ENCODE data around the gene CCND3. TPM values are rescaled to one million over a fixed set of nuclear protein-coding genes. Genes with fewer than 3 reads are reported as not detected.

CCND3 gene
- total and polyA plus RNA-seq, 2 of the 8 experiments (the other 6 are each of a cell fraction or from before 2014, with no cell fraction given): 30.6 to 32.9 TPM

DNA sequence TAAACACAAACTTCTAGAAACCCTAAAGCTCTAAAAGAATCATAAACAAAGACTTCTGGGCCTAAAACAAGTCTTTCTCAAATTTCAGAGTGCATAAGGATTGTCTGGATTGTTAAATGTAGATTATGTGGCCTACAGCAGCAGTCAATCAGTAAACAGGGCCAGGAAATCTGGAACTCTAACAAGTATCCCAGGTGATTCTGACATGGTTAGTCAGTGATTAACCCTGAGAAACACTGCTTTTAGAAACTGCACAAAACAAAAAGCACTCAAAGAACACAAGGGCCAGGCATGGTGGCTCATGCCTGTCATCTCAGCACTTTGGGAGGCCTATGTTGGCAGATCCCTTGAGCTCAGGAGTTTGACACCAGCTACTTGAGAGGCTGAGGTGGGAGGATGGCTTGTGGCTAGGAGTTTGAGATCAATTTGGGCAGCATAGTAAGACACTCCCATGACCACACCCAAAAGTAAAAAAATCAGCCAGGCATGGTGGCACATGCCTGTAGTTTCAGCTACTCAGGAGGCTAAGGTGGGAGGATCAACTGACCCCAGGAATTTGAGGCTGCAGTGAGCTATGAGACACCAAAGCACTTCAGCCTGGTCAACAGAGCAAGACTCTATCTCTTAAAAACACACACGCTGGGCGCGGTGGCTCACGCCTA is 26.6 kb downstream of the CCND3 start:
- 92% methylated on average over 4 of the region's 4 CpGs; no CpG with 5 or more reads in 1 of the 2 experiments for WGBS, 2 experiments (ENCODE audit: extremely low coverage in 1 of 2, insufficient coverage in 1 of 2, insufficient read length in 1 of 2, insufficient replicate concordance in 2 of 2, low coverage in 1 of 2, low lambda C conversion rate in 2 of 2, missing lambda C conversion rate in 1 of 2)
- Histone ChIP-seq H2BK120ac (replicated peaks; ENCODE audit: low read depth, low read length) (no peak overlapping the region), H3K4me2 (ENCODE audit: insufficient read depth in 1 of 2, low read depth in 2 of 2, low read length in 2 of 2) (no peak overlapping the region), H3K79me2 (ENCODE audit: control insufficient read depth in 1 of 2, insufficient read depth in 2 of 2, low read length in 2 of 2) (peaks cover 3 to 21% of the 10 kb centered on the region in 2 experiments; a peak in 3 of 4 replicates), H2BK15ac (ENCODE audit: low read length) (no peak overlapping the region), H3K56ac (replicated peaks; ENCODE audit: insufficient read length, low read depth, low read length) (no peak overlapping the region), H2AK5ac (ENCODE audit: low read depth, low read length) (no peak overlapping the region), H2BK20ac (ENCODE audit: low read length) (no peak overlapping the region), H2BK5ac (ENCODE audit: low read depth, low read length) (no peak overlapping the region), H3K9ac (replicated peaks in 1 of 4; ENCODE audit: extremely low read depth in 1 of 4, low read depth in 3 of 4, low read length in 3 of 4) (no peak overlapping the region), H3K9me3 (ENCODE audit: insufficient read depth in 2 of 2, low read depth in 1 of 2, low read length in 1 of 2) (no peaks in the 10 kb centered on the region), H3K79me1 (ENCODE audit: low read depth, low read length) (peaks cover 9% of the 10 kb centered on the region), H3K14ac (ENCODE audit: insufficient read length) (no peak overlapping the region), H3K4ac (replicated peaks; ENCODE audit: insufficient read length, low read depth, low read length) (no peak overlapping the region), H3K27me3 (replicated peaks in 1 of 4; ENCODE audit: control insufficient read depth in 3 of 4, extremely low read depth in 1 of 4, insufficient read depth in 3 of 4, low read length in 3 of 4) (no peaks in the 10 kb centered on the region), H4K91ac (replicated peaks; ENCODE audit: insufficient read length, low read length) (no peak overlapping the region), H3K27ac (ENCODE audit: low read depth, low read length) (no peak overlapping the region), H4K20me1 (replicated peaks in 1 of 2; ENCODE audit: control insufficient read depth in 1 of 2, insufficient read depth in 2 of 2, low read length in 2 of 2) (peaks cover 0 to 3% of the 10 kb centered on the region in 2 experiments), H3K23ac (ENCODE audit: insufficient read length) (no peak overlapping the region), H4K5ac (ENCODE audit: insufficient read length, low read depth, low read length) (no peak overlapping the region), H3K23me2 (ENCODE audit: low read depth, low read length) (no peaks in the 10 kb centered on the region), H4K8ac (ENCODE audit: extremely low read depth, insufficient read depth, low read length) (no peak overlapping the region), H2AFZ (ENCODE audit: low read length) (no peak overlapping the region), H3K36me3 (ENCODE audit: control insufficient read depth in 2 of 4, insufficient read depth in 4 of 4, low read length in 3 of 4) (peaks cover 2 to 15% (median 8%) of the 10 kb centered on the region in 4 experiments; a peak in 7 of 8 replicates), H3K4me1 (replicated peaks in 1 of 4; ENCODE audit: control insufficient read depth in 3 of 4, insufficient read depth in 4 of 4, low read length in 3 of 4) (peaks cover 0 to 3% (median 0%) of the 10 kb centered on the region in 4 experiments; a peak in 1 of 7 replicates), H3K18ac (ENCODE audit: extremely low read depth, low read length) (no peak overlapping the region), H2BK12ac (ENCODE audit: low read depth, low read length) (no peak overlapping the region), H3K4me3 (ENCODE audit: extremely low read depth in 1 of 4, insufficient read depth in 2 of 4, low read depth in 3 of 4, low read length in 4 of 4) (no peak overlapping the region)
- ChIA-PET CTCF (ENCODE audit: partially characterized antibody) (interaction anchor here (0.7 to 1.9 kb wide), 4 partner anchors 10 to 128 kb away, joined by 3 to 6 read pairs (median 4); no protein-coding TSS in a partner anchor), POLR2A (ENCODE audit: partially characterized antibody) (interaction anchor here (0.6 to 2.2 kb wide), 8 partner anchors 8 to 202 kb away, joined by 3 to 6 read pairs (median 3); partner anchors contain the start of gene USP49)
- no peak for FAIRE-seq
- no peak for DNase-seq (ENCODE audit: low read depth in 1 of 2, low spot score in 2 of 2)
- TF ChIP-seq, protein P1, sequence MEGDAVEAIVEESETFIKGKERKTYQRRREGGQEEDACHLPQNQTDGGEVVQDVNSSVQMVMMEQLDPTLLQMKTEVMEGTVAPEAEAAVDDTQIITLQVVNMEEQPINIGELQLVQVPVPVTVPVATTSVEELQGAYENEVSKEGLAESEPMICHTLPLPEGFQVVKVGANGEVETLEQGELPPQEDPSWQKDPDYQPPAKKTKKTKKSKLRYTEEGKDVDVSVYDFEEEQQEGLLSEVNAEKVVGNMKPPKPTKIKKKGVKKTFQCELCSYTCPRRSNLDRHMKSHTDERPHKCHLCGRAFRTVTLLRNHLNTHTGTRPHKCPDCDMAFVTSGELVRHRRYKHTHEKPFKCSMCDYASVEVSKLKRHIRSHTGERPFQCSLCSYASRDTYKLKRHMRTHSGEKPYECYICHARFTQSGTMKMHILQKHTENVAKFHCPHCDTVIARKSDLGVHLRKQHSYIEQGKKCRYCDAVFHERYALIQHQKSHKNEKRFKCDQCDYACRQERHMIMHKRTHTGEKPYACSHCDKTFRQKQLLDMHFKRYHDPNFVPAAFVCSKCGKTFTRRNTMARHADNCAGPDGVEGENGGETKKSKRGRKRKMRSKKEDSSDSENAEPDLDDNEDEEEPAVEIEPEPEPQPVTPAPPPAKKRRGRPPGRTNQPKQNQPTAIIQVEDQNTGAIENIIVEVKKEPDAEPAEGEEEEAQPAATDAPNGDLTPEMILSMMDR (IDR thresholded peaks at IDR 0.05; ENCODE audit: control extremely low read depth in 1 of 3, insufficient read depth in 1 of 3, low read depth in 1 of 3, low read length in 3 of 3): no peak
- TF ChIP-seq CHD1 (IDR thresholded peaks at IDR 0.05; ENCODE audit: low read depth, low read length) (no peak), EP300 (IDR thresholded peaks at IDR 0.05; ENCODE audit: borderline replicate concordance in 1 of 2, low read depth in 2 of 2, low read length in 2 of 2) (no peak), SRF (IDR thresholded peaks at IDR 0.05; ENCODE audit: low read depth, low read length) (no peak)

Data from H1 (cell line).